HepG2 (cell line): ENCODE results near the gene TNFRSF18. TPM values are rescaled to one million over a fixed set of nuclear protein-coding genes. Genes with fewer than 3 reads are reported as not detected.
A peak's percentile ranks its signal among the peaks of the same experiment; 100 is the strongest.

ENCODE experiments used
- ATAC-seq: fragments of 200-7000 bp; cut with Tn5 transposase; 3 replicates; pipeline ENCODE4 v1.9.1; 2020; ENCODE audit warnings: mild to moderate bottlenecking, moderate library complexity
- BruUV-seq: library from RNA; stranded (reverse); fragments of 400-500 nt; replicated peaks from 2 replicates; lab custom pipeline; 2021; lab: Mats Ljungman, UMichigan
- CTCF ChIA-PET: fragments of 300-600 bp; formaldehyde crosslinking; extraction: SDS; loops from one replicate; lab custom pipeline; 2021; ENCODE audit warnings: low total read pairs, inconsistent platforms, low intra/inter-chr PET ratio; lab: Yijun Ruan, JAX
- POLR2A ChIA-PET: fragments of 350-600 bp; sonication (Branson Sonifier 250); formaldehyde crosslinking; loops from one replicate; lab custom pipeline; 2020; ENCODE audit warnings: antibody characterized with exemption, inconsistent platforms; lab: Yijun Ruan, JAX
- DNase-seq: peaks from one replicate; pipeline ENCODE4 v3.0.0-alpha.2; 2015; ENCODE audit warnings: low spot score
- FAIRE-seq: peaks from 3 replicates; lab custom pipeline; 2011; peaks lifted over from hg19 to GRCh38; lab: Jason Lieb, UNC
- H2AFZ ChIP-seq: one replicate; pipeline ENCODE4 v1.6.1; 2011; ENCODE audit warnings: low read length, inconsistent platforms
- H3K27ac ChIP-seq: fragments of 300-600 bp; 3 replicates; pipeline ENCODE4 v1.8.0; 2011; ENCODE audit warnings: mixed run types, mild to moderate bottlenecking, mixed read lengths, low read length, inconsistent platforms; ENCODE audit not compliant: insufficient read depth; ENCODE audit errors: extremely low read length
- H3K27me3 ChIP-seq, 2 experiments: fragments of 200-600 bp in 1 of 2; 2 replicates in 1 of 2; 3 replicates in 1 of 2; pipeline versions ENCODE4 v1.6.0 to v1.8.0; 2011; ENCODE audit warnings: low read length in 2 of 2, mild to moderate bottlenecking in 2 of 2, moderate library complexity in 2 of 2, inconsistent platforms in 1 of 2; ENCODE audit not compliant: insufficient read depth in 2 of 2, control insufficient read depth in 1 of 2
- H3K36me3 ChIP-seq, 2 experiments: fragments of 200-600 bp in 1 of 2; replicated peaks in 1 of 2; 2 replicates in 1 of 2; 3 replicates in 1 of 2; pipeline versions ENCODE4 v1.5.1 to v1.8.0; 2011; ENCODE audit warnings: low read length in 2 of 2, inconsistent platforms in 1 of 2; ENCODE audit not compliant: insufficient read depth in 2 of 2, control insufficient read depth in 1 of 2
- H3K4me1 ChIP-seq: 2 replicates; pipeline ENCODE4 v1.5.1; 2012; ENCODE audit warnings: low read length, inconsistent platforms; ENCODE audit not compliant: insufficient read depth
- H3K4me2 ChIP-seq: 2 replicates; pipeline ENCODE4 v1.6.0; 2011; ENCODE audit warnings: low read depth, low read length, inconsistent platforms
- H3K4me3 ChIP-seq, 3 experiments: fragments of 200-600 bp in 1 of 3; sonication (generic), shearing (Covaris generic) in 1 of 3; replicated peaks in 1 of 3; 2 replicates each; pipeline ENCODE4 v1.5.1; 2011 to 2016; ENCODE audit warnings: low read length in 3 of 3, inconsistent platforms in 2 of 3, low read depth in 2 of 3, mild to moderate bottlenecking in 2 of 3, control low read depth in 1 of 3, mixed read lengths in 1 of 3; ENCODE audit not compliant: insufficient read depth in 1 of 3
- H3K79me2 ChIP-seq: one replicate; pipeline ENCODE4 v1.6.1; 2011; ENCODE audit warnings: low read length, inconsistent platforms; ENCODE audit not compliant: insufficient read depth
- H3K9ac ChIP-seq: 2 replicates; pipeline ENCODE4 v1.6.0; 2011; ENCODE audit warnings: mild to moderate bottlenecking, low read depth, low read length, inconsistent platforms; ENCODE audit not compliant: insufficient read depth
- H3K9me3 ChIP-seq: 2 replicates; pipeline ENCODE4 v1.5.1; 2012; ENCODE audit warnings: mild to moderate bottlenecking, low read length
- H4K20me1 ChIP-seq: 2 replicates; pipeline ENCODE4 v1.6.0; 2011; ENCODE audit warnings: inconsistent platforms, mild to moderate bottlenecking, low read length, moderate library complexity; ENCODE audit not compliant: insufficient read depth
- CEBPZ ChIP-seq: IDR thresholded peaks from 2 replicates; pipeline ENCODE4 v1.6.1; 2012; ENCODE audit warnings: low read length, improper control_type of control experiment
- MXD1 ChIP-seq: sonication (generic); formaldehyde crosslinking; IDR thresholded peaks from 2 replicates; pipeline ENCODE4 v1.4.0; 2020; ENCODE audit warnings: mild to moderate bottlenecking, missing genetic modification reagents
- NFIB ChIP-seq: sonication (generic); formaldehyde crosslinking; IDR thresholded peaks from 2 replicates; pipeline ENCODE4 v1.9.0; 2021; ENCODE audit warnings: missing genetic modification reagents, mild to moderate bottlenecking, borderline replicate concordance
- RBFOX2 ChIP-seq: fragments of 200-400 bp; formaldehyde crosslinking; IDR thresholded peaks from 2 replicates; pipeline ENCODE4 v1.6.1; 2017; ENCODE audit warnings: low read depth, mild to moderate bottlenecking, low read length
- RBM22 ChIP-seq: fragments of 200-400 bp; formaldehyde crosslinking; optimal IDR thresholded peaks from 2 replicates; pipeline ENCODE3; 2017; ENCODE audit warnings: mild to moderate bottlenecking, low read length, moderate library complexity
- ZNF362 ChIP-seq: sonication (generic); formaldehyde crosslinking; IDR thresholded peaks from 2 replicates; pipeline ENCODE4 v1.4.0; 2020; ENCODE audit warnings: missing genetic modification reagents, mild to moderate bottlenecking, borderline replicate concordance
- WGBS: methylation state at CpG from one replicate; pipeline ENCODE4 v1.1.6; 2017; ENCODE audit warnings: low lambda C conversion rate; 5-methylcytosine and 5-hydroxymethylcytosine counted together
- in situ Hi-C: cut with HindIII; loops from 2 replicates; pipeline ENCODE4 v1.10.0; 2017; ENCODE audit warnings: low pct_unique_long_range_greater_than_20kb; ENCODE audit not compliant: extremely low pct_ligation_motif_present
- intact Hi-C: fragments of 100-400 bp; cut with micrococcal nuclease; formaldehyde crosslinking; loops from one replicate; pipeline ENCODE4 v1.10.0; 2022; ENCODE audit not compliant: unreplicated experiment
- polyA plus RNA-seq, 8 experiments: library from polyadenylated mRNA; depleted of rRNA in 3 of 8; stranded (reverse) in 7 of 8; unstranded in 1 of 8; fragments of >200 nt; fragmentation: Illumina TruSeq in 4 of 8; extraction: Trizol in 4 of 8; gene quantifications; 2 replicates each; pipeline versions ENCODE4 v1.2.1 to v1.2.3, GENCODE V29; 2011 to 2016; ENCODE audit warnings: low read depth in 4 of 8, missing spikeins in 1 of 8, mixed read lengths in 1 of 8; ENCODE audit not compliant: insufficient read depth in 1 of 8
- total RNA-seq, 5 experiments: library from RNA; depleted of rRNA; stranded (reverse); fragments of >200 nt; fragmentation: Illumina TruSeq; extraction: Trizol; gene quantifications; 2 replicates each; pipeline ENCODE4 v1.2.3, GENCODE V29; 2016; ENCODE audit warnings: low read depth in 1 of 5

TNFRSF18 gene
- total and polyA plus RNA-seq, 2 of the 13 experiments (the other 11 are each of a cell fraction or from before 2014, with no cell fraction given) = not detected

GRCh38 chr1:1255611-1256010, 49.2 kb upstream of the TNFRSF18 start:
- H3K9ac ChIP-seq = no peak overlapping the region
- POLR2A ChIA-PET = no interaction called here
- CTCF ChIA-PET = no interaction called here
- in situ Hi-C loops = no loop called here
- no peaks in the 10 kb centered on the region for H3K4me1 ChIP-seq
- intact Hi-C loops = no loop called here
- H3K27me3 ChIP-seq = no peaks in the 10 kb centered on the region
- H3K36me3 ChIP-seq = peaks cover 13 to 31% of the 10 kb centered on the region in 2 experiments; a peak in 4 of 5 replicates
- no peak for FAIRE-seq
- no peak for DNase-seq
- no peaks in the 10 kb centered on the region for H4K20me1 ChIP-seq
- no peak overlapping the region for H3K27ac ChIP-seq
- no peak for TF ChIP-seq CEBPZ
- no peak for TF ChIP-seq ZNF362 (CRISPR knock-in tag)
- TF ChIP-seq NFIB (CRISPR knock-in tag) = no peak
- 0 out of 2 replicates have a peak, but pooled peaks have one; percentile 36 for TF ChIP-seq RBFOX2
- TF ChIP-seq MXD1 (CRISPR knock-in tag) = no peak
- TF ChIP-seq RBM22 = peak; percentile 17
- H3K4me3 ChIP-seq = no peak overlapping the region
- H3K4me2 ChIP-seq = no peak overlapping the region
- WGBS = 99% methylated on average over 4 of the region's 10 CpGs
- no peak overlapping the region for H2AFZ ChIP-seq
- TSS peak; percentile 52 for BruUV-seq
- no peak for ATAC-seq
- H3K79me2 ChIP-seq = no peaks in the 10 kb centered on the region
- no peaks in the 10 kb centered on the region for H3K9me3 ChIP-seq
